Choroid plexus epithelial cell (primary cell): Measurements from ENCODE around the gene HMCN2.

Experiments used
- DNase-seq: peaks from one replicate; pipeline ENCODE4 v3.0.0-alpha.2; 2010; ENCODE audit warnings: low read depth
- H3K4me3 ChIP-seq: 2 replicates; pipeline ENCODE4 v1.5.1; 2011; ENCODE audit warnings: low read depth, mild to moderate bottlenecking, control low read depth, low read length, moderate library complexity
- CTCF ChIP-seq: conservative IDR thresholded peaks from 2 replicates; pipeline ENCODE4 v1.5.1; 2011; ENCODE audit warnings: low read depth, mild to moderate bottlenecking, control low read depth, inconsistent platforms, low read length, moderate library complexity

HMCN2 gene

GRCh38 chr9:130343445-130343918 is 77.9 kb downstream of the HMCN2 start:
- TF ChIP-seq CTCF = peak; percentile 84
- H3K4me3 ChIP-seq = no peak overlapping the region
- no peak for DNase-seq

DNA sequence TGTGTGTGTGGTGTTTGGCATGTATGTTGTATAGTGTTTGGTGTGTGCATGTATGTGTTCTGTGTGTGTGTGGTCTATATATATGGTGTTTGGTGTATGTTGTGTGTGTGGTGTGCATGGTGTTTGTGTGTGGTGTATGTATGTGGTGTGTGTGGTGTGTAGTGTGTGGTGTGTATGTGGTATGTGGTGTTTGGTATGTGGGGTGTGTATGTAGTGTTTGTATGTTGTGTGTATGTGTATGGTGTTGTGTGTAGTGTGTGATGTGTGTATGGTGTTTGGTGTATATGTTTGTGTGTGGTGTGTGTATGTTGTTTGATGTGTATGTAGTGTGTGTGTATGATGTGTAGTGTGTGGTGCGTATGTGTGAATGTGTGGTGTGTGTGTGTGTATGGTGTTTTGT is 78.8 kb downstream of the HMCN2 start:
- no peak for DNase-seq
- TF ChIP-seq CTCF = no peak
- H3K4me3 ChIP-seq = no peak overlapping the region

DNA sequence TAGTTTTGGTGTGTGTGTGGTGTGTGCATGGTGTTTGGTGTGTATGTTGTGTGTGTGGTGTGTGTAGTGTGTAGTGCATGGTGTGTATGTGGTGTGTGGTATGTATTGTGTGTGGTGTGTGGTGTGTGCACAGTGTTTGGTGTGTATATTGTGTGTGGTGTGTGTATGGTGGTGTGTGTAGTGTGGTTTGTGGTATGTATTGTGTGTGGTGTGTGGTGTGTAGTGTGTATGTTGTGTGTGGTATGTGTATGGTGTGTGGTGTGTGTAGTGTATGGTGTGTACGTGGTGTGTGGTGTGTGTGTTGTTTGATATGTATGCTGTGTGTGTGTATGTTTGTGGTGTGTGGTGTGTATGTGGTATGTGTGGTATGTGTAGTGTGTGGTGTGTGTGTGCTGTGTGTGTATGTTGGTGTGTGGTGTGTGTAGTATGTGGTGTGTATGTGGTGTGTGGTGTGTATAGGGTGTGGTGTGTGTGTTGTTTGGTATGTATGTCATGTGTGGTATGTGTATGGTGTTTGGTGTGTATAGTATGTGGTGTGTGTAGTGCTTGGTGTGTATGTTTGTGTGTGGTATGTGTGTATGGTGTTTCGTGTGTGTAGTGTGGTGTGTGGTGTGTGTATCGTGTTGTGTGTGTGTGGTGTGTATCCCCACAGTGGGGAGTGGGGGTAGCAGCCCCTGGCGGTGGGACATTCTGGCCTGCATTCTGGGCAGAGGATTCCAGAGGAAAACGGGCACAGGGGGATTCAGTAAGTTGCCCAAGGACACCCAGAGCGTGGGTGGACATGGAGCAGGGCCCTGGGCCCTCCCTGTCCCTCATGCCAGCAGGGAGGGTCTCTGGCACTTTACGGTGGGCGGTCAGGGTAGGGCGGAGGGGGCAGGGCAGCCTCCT is 79.7 kb downstream of the HMCN2 start:
- H3K4me3 ChIP-seq = no peak overlapping the region
- no peak for TF ChIP-seq CTCF
- no peak for DNase-seq

- no peak overlapping the region for H3K4me3 ChIP-seq
- DNase-seq = no peak
- no peak for TF ChIP-seq CTCF
These were observed 80.4 kb downstream of the HMCN2 start for GRCh38 chr9:130345897-130346385.

GRCh38 chr9:130346431-130346830 is 80.9 kb downstream of the HMCN2 start:
- no peak for TF ChIP-seq CTCF
- DNase-seq = no peak
- no peak overlapping the region for H3K4me3 ChIP-seq

GRCh38 chr9:130347036-130347435 is 81.5 kb downstream of the HMCN2 start:
- DNase-seq = no peak
- no peak for TF ChIP-seq CTCF
- no peak overlapping the region for H3K4me3 ChIP-seq

- no peak for DNase-seq
- TF ChIP-seq CTCF = peak; percentile 7
- no peak overlapping the region for H3K4me3 ChIP-seq
These were observed 82.4 kb downstream of the HMCN2 start for GRCh38 chr9:130347931-130348330.
